HG02588 (cell line): Measurements from ENCODE around the gene UGT2B7.
"Not testable (repeated sequence)": the region's sequence is repeated elsewhere in the genome, so short reads cannot be mapped to it uniquely, and the experiment has no call there.

Source experiments
- ATAC-seq: cut with Tn5 transposase; IDR thresholded peaks from one replicate; pipeline ENCODE4 v1.9.1; 2021; ENCODE audit warnings: mild to moderate bottlenecking, moderate library complexity; ENCODE audit not compliant: unreplicated experiment

Gene UGT2B7

DNA sequence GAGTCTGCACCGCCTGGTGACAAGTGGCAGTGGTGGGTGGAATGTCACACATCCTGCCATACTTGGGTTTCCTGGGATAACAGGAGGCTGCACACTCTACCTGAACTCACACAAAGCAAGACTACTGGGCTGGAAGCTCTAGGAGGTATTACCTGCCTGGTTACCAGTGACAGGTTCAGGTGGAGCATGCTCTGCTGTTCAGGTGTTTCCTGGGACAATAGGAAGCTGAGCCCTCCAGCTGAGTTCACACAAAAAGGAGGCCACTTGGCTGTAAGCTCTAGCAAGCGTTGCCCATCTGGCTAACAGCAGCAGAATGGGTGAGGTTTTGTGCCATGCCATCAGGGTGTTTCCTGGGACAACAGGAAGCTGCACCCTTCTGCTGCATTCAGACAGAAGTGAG, 17.4 kb upstream of the UGT2B7 start:
- ATAC-seq = no peak

- no peak for ATAC-seq
These were observed 7.8 kb upstream of the UGT2B7 start for GRCh38 chr4:69088473-69088872.

DNA sequence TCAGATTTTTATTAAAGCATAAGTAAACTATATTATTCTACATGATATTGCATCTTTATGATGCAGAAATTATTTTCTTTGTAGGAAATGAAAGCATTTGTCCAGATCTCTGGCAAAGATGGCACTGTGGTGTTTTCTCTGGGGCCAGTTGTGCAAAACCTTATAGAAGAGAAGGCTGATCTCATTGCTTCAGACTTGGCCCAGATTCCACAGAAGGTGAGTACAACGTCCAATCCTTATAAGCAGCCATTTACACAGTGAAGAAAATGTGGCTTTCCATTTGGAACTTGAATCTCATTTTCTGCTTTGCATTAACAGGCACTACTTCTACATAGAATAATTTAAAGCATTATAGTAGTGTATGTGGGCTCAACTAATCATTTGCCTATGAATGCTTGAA, 6.9 kb upstream of the UGT2B7 start:
- no peak for ATAC-seq

DNA sequence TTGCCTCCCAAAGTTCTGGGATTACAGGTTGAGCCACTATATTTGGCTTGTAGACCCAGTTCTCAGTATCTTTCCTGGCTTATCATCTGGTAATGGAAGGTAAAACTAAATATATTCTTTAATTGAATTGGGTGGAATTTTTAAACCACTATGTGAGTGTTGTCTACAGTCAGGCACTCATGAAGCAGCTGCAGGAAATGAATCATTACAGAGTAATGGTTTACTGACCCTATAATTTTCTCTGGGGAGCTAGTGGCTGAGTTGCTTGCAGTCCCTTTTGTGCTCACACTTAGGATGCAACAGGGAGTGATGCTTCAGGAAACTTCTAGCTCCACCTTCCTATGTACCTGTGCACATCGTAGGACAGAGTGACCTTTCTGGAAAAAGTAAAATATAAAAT, 4.1 kb upstream of the UGT2B7 start:
- ATAC-seq = no peak

DNA sequence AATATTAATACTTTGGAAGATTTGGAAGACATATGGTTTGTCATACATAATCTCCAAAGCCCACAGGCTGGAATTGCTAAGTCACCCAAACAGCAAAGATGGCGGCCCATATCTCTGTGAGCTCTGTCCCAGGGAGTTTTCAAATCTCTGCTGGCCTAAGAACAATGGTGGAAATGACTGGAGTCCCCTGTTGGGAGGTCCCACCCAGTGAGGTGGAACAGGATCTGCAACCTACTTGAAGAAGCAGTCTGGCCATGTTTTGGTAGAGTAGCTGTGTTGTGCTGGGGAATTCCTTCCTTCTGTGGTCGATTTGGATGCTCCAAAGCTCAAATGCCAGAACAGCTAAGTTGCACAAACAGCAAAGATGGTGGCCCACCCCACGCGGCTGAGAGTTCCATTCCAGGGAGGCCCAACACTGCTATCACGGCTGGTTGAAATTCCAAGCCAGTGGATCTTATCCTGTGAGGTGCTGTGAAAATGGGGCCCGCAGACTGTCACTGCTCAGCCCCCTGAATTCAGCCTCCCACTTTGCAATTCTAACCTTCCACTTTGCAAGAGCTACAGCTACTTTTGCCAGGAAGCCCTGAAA, 3.2 kb upstream of the UGT2B7 start:
- no peak for ATAC-seq

DNA sequence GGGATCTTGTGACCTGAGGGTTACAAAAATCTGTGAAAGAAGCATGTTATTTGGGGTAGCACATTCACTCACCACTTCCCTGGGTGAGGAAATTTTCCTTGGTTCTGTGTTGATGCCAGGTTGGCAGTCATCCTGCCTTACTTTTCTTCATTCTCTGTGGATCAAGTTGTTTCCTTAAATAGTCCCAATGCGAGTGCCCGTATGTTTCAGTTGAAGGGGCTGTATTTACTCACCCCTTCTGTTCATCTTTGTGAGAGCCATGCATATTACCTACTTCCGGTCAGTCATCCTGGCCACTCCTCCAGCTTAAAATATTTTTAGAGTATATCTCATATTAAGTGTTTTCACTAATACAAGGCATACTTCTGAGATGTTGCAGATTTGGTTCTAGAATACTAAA, 2.6 kb upstream of the UGT2B7 start:
- no peak for ATAC-seq

- no peak for ATAC-seq
These were observed 958 bp upstream of the UGT2B7 start for GRCh38 chr4:69095301-69095731.

DNA sequence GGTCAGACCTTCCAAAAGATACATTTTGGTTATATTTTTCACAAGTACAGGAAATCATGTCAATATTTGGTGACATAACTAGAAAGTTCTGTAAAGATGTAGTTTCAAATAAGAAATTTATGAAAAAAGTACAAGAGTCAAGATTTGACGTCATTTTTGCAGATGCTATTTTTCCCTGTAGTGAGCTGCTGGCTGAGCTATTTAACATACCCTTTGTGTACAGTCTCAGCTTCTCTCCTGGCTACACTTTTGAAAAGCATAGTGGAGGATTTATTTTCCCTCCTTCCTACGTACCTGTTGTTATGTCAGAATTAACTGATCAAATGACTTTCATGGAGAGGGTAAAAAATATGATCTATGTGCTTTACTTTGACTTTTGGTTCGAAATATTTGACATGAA, 536 bp downstream of the UGT2B7 start:
- ATAC-seq = no peak

DNA sequence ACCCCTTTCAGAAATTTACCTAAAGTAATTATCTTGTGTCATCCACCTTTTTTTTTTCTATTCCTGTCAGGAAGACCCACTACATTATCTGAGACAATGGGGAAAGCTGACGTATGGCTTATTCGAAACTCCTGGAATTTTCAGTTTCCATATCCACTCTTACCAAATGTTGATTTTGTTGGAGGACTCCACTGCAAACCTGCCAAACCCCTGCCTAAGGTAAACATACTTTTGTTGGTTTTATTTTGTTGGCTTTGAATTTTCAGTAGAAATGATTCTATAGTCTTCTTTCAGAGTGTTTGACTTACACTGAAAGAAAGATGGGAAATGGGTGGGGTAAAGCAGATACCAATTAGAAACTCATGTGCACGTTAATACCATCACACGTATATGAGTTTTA, 2.2 kb downstream of the UGT2B7 start:
- no peak for ATAC-seq

- ATAC-seq = no peak
These were observed 3.6 kb downstream of the UGT2B7 start for GRCh38 chr4:69099910-69100309.

- not testable (repeated sequence) for ATAC-seq
These were observed 6.4 kb downstream of the UGT2B7 start for GRCh38 chr4:69102668-69103067.

GRCh38 chr4:69104719-69105275, 8.5 kb downstream of the UGT2B7 start:
- no peak for ATAC-seq

DNA sequence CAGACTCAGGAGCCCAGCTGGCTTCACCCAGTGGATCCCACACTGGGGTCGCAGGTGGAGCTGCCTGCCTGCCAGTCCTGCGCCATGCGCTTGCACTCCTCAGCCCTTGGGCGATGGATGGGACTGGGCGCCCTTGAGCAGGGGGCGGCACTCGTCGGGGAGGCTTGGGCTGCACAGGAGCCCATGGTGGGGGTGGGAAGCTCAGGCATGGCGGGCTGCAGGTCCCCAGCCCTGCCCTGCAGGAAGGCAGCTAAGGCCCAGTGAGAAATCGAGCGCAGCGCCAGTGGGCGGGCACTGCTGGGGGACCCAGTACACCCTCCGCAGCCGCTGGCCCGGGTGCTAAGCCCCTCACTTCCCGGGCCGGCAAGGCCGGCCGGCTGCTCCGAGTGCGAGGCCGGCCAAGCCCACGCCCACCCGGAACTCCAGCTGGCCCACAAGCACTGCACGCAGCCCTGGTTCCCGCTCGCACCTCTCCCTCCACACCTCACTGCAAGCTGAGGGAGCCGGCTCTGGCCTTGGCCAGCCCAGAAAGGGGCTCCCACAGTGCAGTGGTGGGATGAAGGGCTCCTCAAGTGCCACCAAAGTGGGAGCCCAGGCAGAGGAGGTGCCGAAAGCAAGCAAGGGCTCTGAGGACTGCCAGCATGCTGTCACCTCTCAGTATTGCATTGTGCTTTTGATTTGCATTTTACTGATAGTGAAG, 19.0 kb downstream of the UGT2B7 start:
- ATAC-seq = not testable (repeated sequence)

DNA sequence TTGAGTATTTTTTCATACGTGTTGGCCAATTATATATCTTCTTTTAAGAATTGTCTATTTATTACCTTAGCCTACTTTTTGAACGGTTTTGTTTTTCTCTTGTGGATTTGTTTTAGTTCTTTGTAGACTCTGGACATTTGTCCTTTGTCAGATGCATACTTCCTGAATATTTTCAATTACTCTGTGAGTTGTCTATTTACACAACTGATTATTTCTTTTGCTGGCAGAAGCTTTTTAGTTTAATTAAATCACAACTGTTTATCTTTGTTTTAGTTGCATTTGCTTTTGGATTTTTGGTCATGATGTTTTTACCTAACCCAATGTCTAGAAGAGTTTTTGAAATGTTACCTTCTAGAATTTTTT, 19.6 kb downstream of the UGT2B7 start:
- no peak for ATAC-seq

DNA sequence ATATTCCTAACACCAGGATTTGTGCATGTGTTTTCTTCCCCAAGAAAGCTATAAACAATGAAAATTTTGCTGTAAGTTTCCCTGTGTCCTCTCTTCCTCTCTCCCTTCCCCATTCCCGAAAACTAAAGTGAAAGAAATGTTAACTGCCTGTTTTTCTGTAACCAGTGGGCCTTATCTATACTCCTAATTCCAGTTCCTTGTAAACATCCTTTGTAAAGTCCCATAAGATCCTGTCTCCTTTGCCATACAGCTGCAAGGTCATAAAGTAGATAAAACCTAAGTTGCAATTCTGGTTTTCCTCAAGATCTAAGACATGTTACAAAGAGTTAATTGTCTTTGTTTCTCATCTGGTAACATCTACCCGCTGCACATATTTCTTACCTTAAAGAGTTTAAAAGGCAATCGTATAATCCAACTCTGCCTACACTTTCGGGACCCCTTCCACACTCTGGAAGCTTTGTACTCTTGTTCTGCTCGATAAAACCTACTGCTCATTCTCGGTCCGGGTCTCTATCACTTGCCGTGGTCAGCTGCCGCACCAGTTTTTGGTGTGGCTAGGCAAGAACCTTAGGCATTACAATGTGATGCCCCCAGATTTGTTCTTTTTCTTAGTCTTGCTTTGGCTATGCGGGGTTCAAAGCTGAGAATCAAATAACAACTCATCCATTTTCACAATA, 20.5 kb downstream of the UGT2B7 start:
- ATAC-seq = no peak

DNA sequence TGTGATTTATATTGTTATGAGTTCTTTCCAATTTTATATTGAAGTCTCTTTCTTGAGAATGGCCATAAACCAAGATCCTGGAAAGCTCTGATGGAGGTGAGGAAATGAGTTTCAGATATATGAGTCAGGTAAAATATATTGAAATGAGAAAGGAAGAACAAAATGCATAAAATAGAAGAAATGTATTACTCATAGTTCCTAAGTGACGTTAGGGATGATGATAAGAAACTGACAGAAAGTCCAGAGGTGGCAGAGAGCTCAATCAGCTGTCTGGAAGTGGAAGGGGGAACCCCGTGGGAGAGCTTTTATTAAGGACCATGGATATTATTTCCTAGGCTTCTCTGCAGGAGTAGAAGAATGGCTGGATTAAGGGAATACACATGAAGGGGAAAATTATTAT, 24.6 kb downstream of the UGT2B7 start:
- ATAC-seq = no peak

DNA sequence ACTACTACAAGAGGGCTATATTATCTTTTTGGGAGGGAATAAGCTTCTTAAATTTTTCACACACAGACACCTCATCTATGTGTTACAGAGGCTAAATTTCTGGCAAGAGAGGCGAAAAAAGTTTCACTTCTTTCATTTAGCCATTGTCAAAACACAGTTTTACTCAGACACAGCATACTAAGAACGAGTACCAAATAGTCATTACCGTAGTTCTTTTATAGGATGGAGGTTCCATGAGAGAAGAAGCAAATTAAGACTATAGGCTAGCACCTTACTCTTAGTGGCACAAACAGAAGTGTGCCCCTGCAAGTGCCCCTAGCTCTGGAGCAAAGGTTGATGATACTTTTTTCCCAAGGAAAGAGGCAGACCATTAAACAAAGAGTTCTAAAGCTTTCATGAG, 26.2 kb downstream of the UGT2B7 start:
- ATAC-seq = no peak

DNA sequence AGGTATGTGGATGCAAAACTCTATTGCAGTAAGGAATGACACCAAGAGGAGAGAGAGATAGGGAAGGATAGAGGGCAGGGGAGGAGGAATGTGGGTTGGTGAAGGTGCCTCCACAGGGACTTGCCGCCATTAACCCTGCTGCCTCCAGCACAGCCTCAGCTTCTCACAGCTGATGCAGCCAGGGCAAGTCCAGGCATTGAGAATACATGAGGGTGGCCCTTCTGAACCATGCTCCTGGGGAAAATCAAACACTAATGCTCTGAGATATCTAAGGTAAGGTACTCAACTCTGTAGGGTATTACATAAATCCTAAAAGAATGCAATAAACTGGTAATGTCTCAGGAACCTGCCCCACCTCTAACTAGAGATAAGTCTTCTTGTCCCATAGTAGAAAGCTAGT, 28.7 kb downstream of the UGT2B7 start:
- ATAC-seq = no peak

GRCh38 chr4:69126024-69126423, 29.8 kb downstream of the UGT2B7 start:
- no peak for ATAC-seq

- ATAC-seq = no peak
These were observed 37.7 kb downstream of the UGT2B7 start for GRCh38 chr4:69133993-69134392.

- no peak for ATAC-seq
These were observed 38.2 kb downstream of the UGT2B7 start for GRCh38 chr4:69134471-69134870.

GRCh38 chr4:69141320-69141719, 45.0 kb downstream of the UGT2B7 start:
- no peak for ATAC-seq
